Stimulated activated naive CD4-positive, alpha-beta T cell treated with Interleukin-2 at 50 U/mL for 16 hours (primary cell): ENCODE measurements around the gene NCOA7.

Source experiments
- DNase-seq: peaks from one replicate; lab custom pipeline; 2025; lab: John Stamatoyannopoulos, UW

The NCOA7 gene

DNA sequence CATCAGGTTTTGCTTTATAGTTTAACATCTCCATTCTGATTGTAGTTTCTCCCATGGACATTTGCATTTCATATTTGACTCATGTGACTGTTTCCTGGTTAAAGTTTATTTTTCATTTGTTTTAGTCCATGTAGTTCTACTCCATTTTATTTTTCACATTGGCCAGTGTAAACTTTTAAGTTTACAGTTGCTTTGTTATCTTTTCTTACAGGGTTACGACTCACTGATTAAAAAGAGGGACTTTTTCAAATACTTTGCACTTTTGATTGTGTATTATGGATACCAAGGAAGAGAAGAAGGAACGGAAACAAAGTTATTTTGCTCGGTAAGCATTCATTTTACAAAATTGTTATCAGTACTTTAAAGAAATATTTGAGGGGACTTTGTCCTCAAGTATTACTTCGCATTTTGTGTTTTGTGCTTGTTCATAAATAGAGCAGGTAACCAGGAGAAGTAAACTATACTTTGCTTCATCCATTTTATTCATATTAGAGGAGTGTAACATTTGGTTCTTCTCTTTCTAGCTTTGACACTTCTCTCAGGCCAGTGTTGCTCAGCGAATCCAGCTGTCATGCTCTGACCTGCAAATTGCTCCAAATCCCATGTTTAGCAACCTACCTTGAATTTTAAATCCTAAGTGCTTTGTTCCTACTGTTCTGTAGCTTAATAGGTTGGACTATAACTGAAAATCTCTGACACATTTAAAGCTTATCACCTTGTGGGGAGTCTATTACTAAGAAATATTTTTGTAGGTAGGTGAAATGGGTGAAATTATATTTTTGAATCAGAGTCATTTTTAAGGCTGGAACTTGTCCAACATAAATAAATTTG lies 24.5 kb downstream of the NCOA7 start:
- DNase-seq, result no peak

DNA sequence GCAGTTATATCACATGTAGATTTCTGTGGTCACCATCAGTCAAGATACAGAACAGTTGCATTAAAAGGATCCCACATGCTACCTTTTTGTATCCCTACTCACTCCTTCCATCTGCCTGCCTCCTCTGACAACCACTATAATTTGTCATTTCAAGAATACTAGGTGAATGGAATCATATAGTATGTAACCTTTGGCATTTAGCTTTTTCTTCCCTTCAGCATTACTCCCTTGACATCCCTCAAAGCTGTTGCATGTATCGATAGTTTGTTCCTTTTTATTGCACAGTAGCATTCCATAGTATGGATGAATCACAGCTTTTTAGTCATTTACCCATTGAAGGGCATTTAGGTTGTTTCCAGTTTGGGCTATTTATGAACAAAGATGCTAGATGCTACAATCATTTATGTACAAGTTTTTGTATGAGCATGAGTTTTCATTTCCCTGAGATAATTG lies 26.1 kb downstream of the NCOA7 start:
- no peak for DNase-seq

GRCh38 chr6:125818225-125818657 lies 27.5 kb downstream of the NCOA7 start:
- no peak for DNase-seq

DNA sequence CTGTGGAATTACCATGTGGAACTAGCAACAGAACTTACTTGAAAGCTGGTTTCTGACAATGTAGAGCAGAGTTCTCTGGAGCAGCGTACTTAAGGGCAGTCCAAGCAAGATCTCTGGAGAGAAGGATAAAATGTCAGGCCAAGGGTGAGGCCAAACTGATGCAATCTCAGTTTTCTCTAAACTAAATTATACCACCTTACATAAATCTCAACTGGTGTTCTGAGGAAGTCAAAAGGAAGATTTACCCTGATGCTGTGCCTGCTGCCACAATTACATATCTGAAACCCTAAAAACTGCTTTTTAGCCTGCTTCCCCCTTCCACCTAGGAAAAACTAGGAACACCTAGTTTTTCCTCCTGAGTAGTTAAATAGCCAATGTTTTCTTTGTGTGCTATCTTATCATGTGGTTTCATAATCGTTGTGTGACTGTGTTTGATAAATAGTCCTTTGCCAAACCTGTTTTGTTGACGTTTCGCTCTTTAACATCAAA lies 28.1 kb downstream of the NCOA7 start:
- no peak for DNase-seq

- DNase-seq, result no peak
Observed at GRCh38 chr6:125819535-125820326, 29.0 kb downstream of the NCOA7 start.

DNA sequence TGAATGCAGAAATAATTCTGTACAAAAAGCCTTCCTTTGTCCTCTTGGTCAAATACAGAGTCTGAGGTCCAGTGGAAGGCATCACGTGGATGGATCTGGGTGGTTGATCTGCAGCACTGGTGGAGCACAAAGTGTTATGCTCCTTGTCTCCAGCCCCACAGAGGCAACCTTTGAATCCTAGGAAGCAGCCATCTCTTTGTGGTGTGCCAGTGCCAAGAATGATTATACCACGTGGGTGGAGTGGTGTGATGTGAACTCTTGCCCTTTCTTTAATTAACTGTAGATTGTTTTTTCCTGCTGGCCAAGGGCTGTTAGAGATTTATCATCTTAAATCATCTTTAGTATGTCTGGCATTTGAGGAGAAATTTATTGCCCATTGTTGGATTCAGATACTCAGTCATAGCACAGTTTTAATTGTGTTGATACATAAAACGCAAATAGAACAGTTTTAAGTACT lies 31.1 kb downstream of the NCOA7 start:
- no peak for DNase-seq

GRCh38 chr6:125823180-125823579 lies 32.4 kb downstream of the NCOA7 start:
- DNase-seq, result no peak

GRCh38 chr6:125824946-125825771 lies 34.4 kb downstream of the NCOA7 start:
- no peak for DNase-seq

- DNase-seq, result no peak
Observed at GRCh38 chr6:125826695-125827463, 36.1 kb downstream of the NCOA7 start.

- DNase-seq, result no peak
Observed at GRCh38 chr6:125827788-125828320, 37.1 kb downstream of the NCOA7 start.

DNA sequence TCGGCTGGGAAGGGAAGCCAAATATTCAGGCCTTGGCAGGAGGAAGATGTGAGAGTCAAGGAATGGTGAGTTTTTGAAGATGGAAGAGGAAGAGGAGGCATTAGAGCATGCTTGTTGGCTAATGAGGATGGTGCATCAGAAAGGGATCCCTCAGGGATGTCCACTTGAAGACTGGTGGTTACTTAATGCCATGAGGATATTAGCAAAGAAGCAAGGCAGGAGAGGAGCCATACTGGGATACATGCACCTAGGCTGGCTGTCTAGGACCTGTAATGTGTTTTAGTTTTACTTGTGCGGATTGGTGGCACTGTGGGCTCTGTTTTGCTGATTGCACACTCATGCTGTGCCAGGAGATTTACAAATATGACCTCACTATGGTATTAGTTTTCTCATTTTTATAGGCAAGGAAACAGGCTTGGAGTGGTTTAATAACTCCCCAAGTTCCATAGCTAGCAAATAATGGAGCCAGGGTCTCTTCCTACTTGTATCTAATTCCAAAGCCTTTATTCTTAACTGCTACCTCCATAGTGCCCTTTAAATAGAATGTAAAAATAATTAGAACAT lies 37.8 kb downstream of the NCOA7 start:
- DNase-seq, result no peak

GRCh38 chr6:125829433-125829832 lies 38.7 kb downstream of the NCOA7 start:
- DNase-seq, result peak; percentile 5

DNA sequence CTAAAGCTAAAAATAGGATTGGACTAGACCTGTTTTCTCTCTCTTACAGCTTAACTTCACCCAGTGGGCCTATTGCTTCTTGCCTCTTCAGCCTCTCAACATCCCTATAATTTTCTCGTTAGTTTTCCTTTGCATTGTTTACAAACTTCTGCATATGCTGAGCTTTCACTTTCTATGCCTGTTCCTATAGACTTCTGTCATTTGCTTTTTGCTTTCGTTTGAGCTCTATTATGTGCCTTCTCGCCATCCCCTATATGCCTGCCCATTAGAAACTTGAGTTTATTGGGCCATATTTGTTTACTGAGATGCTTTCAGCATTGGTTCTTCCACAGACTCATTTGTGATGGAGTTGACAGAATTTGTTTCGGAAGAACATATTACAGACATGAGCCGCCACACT lies 40.9 kb downstream of the NCOA7 start:
- no peak for DNase-seq

- no peak for DNase-seq
Observed at GRCh38 chr6:125832391-125833117, 41.8 kb downstream of the NCOA7 start.

DNA sequence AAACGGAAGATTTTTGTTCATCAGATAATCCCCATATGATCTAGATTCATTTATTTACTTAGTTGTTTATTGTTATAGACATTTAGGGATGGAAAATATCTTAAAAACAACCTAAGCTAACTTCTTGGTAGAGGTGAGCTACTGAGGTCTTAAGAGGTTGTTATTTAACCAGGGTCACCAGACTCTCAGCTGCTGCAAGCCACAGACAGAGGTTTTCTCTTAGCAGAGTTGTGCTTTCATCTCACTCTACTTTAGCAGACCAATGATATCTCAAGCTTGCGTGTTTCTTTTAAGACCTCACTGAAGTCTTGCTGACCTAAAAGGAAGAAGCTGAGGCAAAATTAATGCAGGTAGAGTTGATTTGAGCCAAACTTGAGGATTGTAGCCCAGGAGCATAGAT lies 43.6 kb downstream of the NCOA7 start:
- no peak for DNase-seq

GRCh38 chr6:125835221-125835744 lies 44.5 kb downstream of the NCOA7 start:
- DNase-seq, result no peak

DNA sequence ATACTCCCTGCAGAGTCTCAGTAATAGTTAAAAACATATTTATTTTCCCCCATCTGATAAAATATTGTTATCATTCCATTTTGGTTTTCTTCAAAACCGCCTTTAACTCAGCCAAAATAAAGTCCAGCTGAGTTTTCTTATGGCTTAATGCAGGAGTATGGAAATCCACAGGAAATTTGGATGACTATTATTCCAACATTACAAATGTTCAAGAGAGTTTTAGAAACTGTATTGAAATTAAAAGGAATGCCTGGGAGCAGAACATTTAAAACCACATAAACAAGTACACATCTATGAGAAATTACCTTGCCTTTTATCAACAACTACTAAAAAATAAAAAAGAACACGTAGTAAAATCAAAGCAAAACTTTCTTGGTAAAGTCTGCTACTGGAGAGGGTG lies 45.7 kb downstream of the NCOA7 start:
- no peak for DNase-seq

DNA sequence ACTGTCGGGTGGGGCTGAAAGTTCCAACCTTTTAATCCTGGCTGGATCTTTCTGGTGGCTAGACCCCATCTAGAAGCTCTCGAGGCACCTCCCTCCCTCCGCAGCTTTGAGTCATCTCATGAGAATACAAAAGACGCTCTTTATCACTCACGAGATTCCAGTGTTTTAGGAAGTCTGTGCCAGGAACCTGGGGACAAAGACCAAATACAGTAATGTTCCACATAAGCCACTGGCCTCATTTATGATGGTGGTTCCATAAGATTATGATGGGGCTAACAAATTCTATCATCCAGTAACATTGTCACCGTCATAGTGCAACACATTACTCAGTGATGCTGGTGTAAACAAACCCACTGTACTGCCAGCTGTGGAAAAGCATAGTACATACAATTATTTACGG lies 48.7 kb downstream of the NCOA7 start:
- DNase-seq, result no peak

- DNase-seq, result no peak
Observed at GRCh38 chr6:125839879-125840278, 49.1 kb downstream of the NCOA7 start.
